ENCODE data around the gene MAL. TPM values are rescaled to one million over a fixed set of nuclear protein-coding genes. Genes with fewer than 3 reads are reported as not detected.

Gene MAL
- total RNA-seq, 1 experiment from 2014 or later = not detected

- BruUV-seq (replicated peaks) = no TSS peak
- H3K9me3 Mint-ChIP-seq (ENCODE audit: unreplicated experiment) = no peaks in the 10 kb centered on the region
- peaks cover 6% of the 10 kb centered on the region for H3K27me3 Mint-ChIP-seq (ENCODE audit: insufficient read depth, unreplicated experiment)
- H3K36me3 Mint-ChIP-seq (ENCODE audit: insufficient read depth, unreplicated experiment) = no peaks in the 10 kb centered on the region
- Histone ChIP-seq H3K4me3 (ENCODE audit: low read depth, low read length) (no peak overlapping the region), H3K27me3 (replicated peaks; ENCODE audit: control insufficient read depth, insufficient read depth, low read length) (no peaks in the 10 kb centered on the region), H3K4me1 (no peaks in the 10 kb centered on the region), H3K9me3 (no peaks in the 10 kb centered on the region), H3K36me3 (ENCODE audit: control insufficient read depth, insufficient read depth, low read length) (no peaks in the 10 kb centered on the region)
- POLR2A ChIA-PET = no interaction called here
- no peaks in the 10 kb centered on the region for H3K4me1 Mint-ChIP-seq (ENCODE audit: low read depth, unreplicated experiment)
- CTCF ChIA-PET = no interaction called here
- no peak overlapping the region for H3K4me3 Mint-ChIP-seq (ENCODE audit: unreplicated experiment)
- intact Hi-C loops (cut with micrococcal nuclease; ENCODE audit: unreplicated experiment) = no loop called here
- DNase-seq = no peak
- no peak for TF ChIP-seq CTCF (IDR thresholded peaks at IDR 0.05; ENCODE audit: insufficient read depth in 1 of 2, low read depth in 1 of 2, low read length in 1 of 2, severe bottlenecking in 1 of 2, unreplicated experiment in 1 of 2)
- no peak overlapping the region for H3K27ac Mint-ChIP-seq (ENCODE audit: unreplicated experiment)
These were observed 20.8 kb upstream of the MAL start for GRCh38 chr2:95004711-95005110.

- ChIA-PET POLR2A (no interaction called here), CTCF (no interaction called here)
- no peak for DNase-seq
- H3K27ac Mint-ChIP-seq (ENCODE audit: unreplicated experiment) = no peak overlapping the region
- H3K9me3 ChIP-seq = no peaks in the 10 kb centered on the region
- H3K9me3 Mint-ChIP-seq (ENCODE audit: unreplicated experiment) = no peaks in the 10 kb centered on the region
- H3K27me3 ChIP-seq (replicated peaks; ENCODE audit: control insufficient read depth, insufficient read depth, low read length) = no peaks in the 10 kb centered on the region
- H3K4me1 ChIP-seq = no peaks in the 10 kb centered on the region
- no TSS peak for BruUV-seq (replicated peaks)
- H3K27me3 Mint-ChIP-seq (ENCODE audit: insufficient read depth, unreplicated experiment) = peaks cover 6% of the 10 kb centered on the region
- no peak overlapping the region for H3K4me3 Mint-ChIP-seq (ENCODE audit: unreplicated experiment)
- H3K4me1 Mint-ChIP-seq (ENCODE audit: low read depth, unreplicated experiment) = no peaks in the 10 kb centered on the region
- H3K36me3 ChIP-seq (ENCODE audit: control insufficient read depth, insufficient read depth, low read length) = no peaks in the 10 kb centered on the region
- H3K36me3 Mint-ChIP-seq (ENCODE audit: insufficient read depth, unreplicated experiment) = no peaks in the 10 kb centered on the region
- H3K4me3 ChIP-seq (ENCODE audit: low read depth, low read length) = no peak overlapping the region
- intact Hi-C loops (cut with micrococcal nuclease; ENCODE audit: unreplicated experiment) = no loop called here
- TF ChIP-seq CTCF (IDR thresholded peaks at IDR 0.05; ENCODE audit: insufficient read depth in 1 of 2, low read depth in 1 of 2, low read length in 1 of 2, severe bottlenecking in 1 of 2, unreplicated experiment in 1 of 2) = no peak
These were observed 19.8 kb upstream of the MAL start for GRCh38 chr2:95005726-95006125.

GRCh38 chr2:95006588-95006987 is 18.9 kb upstream of the MAL start:
- Mint-ChIP-seq H3K4me1 (ENCODE audit: low read depth, unreplicated experiment) (no peaks in the 10 kb centered on the region), H3K27ac (ENCODE audit: unreplicated experiment) (no peak overlapping the region), H3K4me3 (ENCODE audit: unreplicated experiment) (no peak overlapping the region), H3K9me3 (ENCODE audit: unreplicated experiment) (no peaks in the 10 kb centered on the region), H3K27me3 (ENCODE audit: insufficient read depth, unreplicated experiment) (peaks cover 4% of the 10 kb centered on the region), H3K36me3 (ENCODE audit: insufficient read depth, unreplicated experiment) (no peaks in the 10 kb centered on the region)
- DNase-seq = no peak
- Histone ChIP-seq H3K9me3 (no peaks in the 10 kb centered on the region), H3K27me3 (replicated peaks; ENCODE audit: control insufficient read depth, insufficient read depth, low read length) (no peaks in the 10 kb centered on the region), H3K4me3 (ENCODE audit: low read depth, low read length) (no peak overlapping the region), H3K4me1 (no peaks in the 10 kb centered on the region), H3K36me3 (ENCODE audit: control insufficient read depth, insufficient read depth, low read length) (no peaks in the 10 kb centered on the region)
- TF ChIP-seq CTCF (IDR thresholded peaks at IDR 0.05; ENCODE audit: insufficient read depth in 1 of 2, low read depth in 1 of 2, low read length in 1 of 2, severe bottlenecking in 1 of 2, unreplicated experiment in 1 of 2) = no peak
- no TSS peak for BruUV-seq (replicated peaks)
- intact Hi-C loops (cut with micrococcal nuclease; ENCODE audit: unreplicated experiment) = no loop called here
- POLR2A ChIA-PET = no interaction called here
- CTCF ChIA-PET = no interaction called here

Measured in Caco-2 (cell line).